ENCODE measurements around the gene R3HDM4. TPM values are rescaled to one million over a fixed set of nuclear protein-coding genes. Genes with fewer than 3 reads are reported as not detected.
A peak's percentile ranks its signal among the peaks of the same experiment; 100 is the strongest.

The R3HDM4 gene
- total and polyA plus RNA-seq, 4 donors, result 14.1 to 72.4 (median 20.2) TPM

- Histone ChIP-seq H3K9ac (ENCODE audit: low read depth in 1 of 2, low read length in 2 of 2) (no peak overlapping the region), H3K4me3 (ENCODE audit: low read depth in 1 of 3, low read length in 3 of 3) (no peak overlapping the region), H3K9me3 (ENCODE audit: control insufficient read depth in 4 of 4, low read length in 3 of 4) (no peaks in the 10 kb centered on the region), H3K36me3 (ENCODE audit: control insufficient read depth in 4 of 4, insufficient read depth in 3 of 4, low read depth in 1 of 4, low read length in 3 of 4) (no peaks in the 10 kb centered on the region), H3K27ac (ENCODE audit: low read depth in 1 of 2, low read length in 2 of 2) (peak overlapping the region; percentile 35 to 41), H3K27me3 (ENCODE audit: control insufficient read depth in 4 of 4, insufficient read depth in 4 of 4, low read length in 3 of 4) (no peaks in the 10 kb centered on the region), H3K4me1 (ENCODE audit: control insufficient read depth in 4 of 4, insufficient read depth in 4 of 4, low read length in 3 of 4) (peaks cover 16 to 45% (median 25%) of the 10 kb centered on the region in 4 donors)
- DNase-seq (ENCODE audit: low spot score), result no peak
- 66% methylated on average over 29 of the region's 29 CpGs for WGBS
- TF ChIP-seq EGR1 (IDR thresholded peaks at IDR 0.05; ENCODE audit: low read depth in 2 of 2) (no peak), SP1 (IDR thresholded peaks at IDR 0.05) (no peak), NR2F2 (IDR thresholded peaks at IDR 0.05) (no peak), MAX (IDR thresholded peaks at IDR 0.05) (no peak), REST (IDR thresholded peaks at IDR 0.05) (no peak), ZBTB33 (IDR thresholded peaks at IDR 0.05) (no peak), HNF4G (IDR thresholded peaks at IDR 0.05) (no peak), HNF4A (conservative IDR thresholded peaks at IDR 0.05) (no peak), FOXA1 (IDR thresholded peaks at IDR 0.05) (no peak), RXRA (IDR thresholded peaks at IDR 0.05) (no peak), FOXA2 (IDR thresholded peaks at IDR 0.05) (no peak), JUND (IDR thresholded peaks at IDR 0.05) (no peak), CTCF (IDR thresholded peaks at IDR 0.05; ENCODE audit: low read depth, low read length, missing input control) (no peak)
Measured at GRCh38 chr19:934197-934840, 21.3 kb upstream of the R3HDM4 start.

- peaks cover 18 to 43% (median 26%) of the 10 kb centered on the region in 4 donors for H3K4me1 ChIP-seq (ENCODE audit: control insufficient read depth in 4 of 4, insufficient read depth in 4 of 4, low read length in 3 of 4)
- H3K36me3 ChIP-seq (ENCODE audit: control insufficient read depth in 4 of 4, insufficient read depth in 3 of 4, low read depth in 1 of 4, low read length in 3 of 4), result no peaks in the 10 kb centered on the region
- H3K4me3 ChIP-seq (ENCODE audit: low read depth in 1 of 3, low read length in 3 of 3), result no peak overlapping the region
- no peak for DNase-seq (ENCODE audit: low spot score)
- H3K27me3 ChIP-seq (ENCODE audit: control insufficient read depth in 4 of 4, insufficient read depth in 4 of 4, low read length in 3 of 4), result no peaks in the 10 kb centered on the region
- no peaks in the 10 kb centered on the region for H3K9me3 ChIP-seq (ENCODE audit: control insufficient read depth in 4 of 4, low read length in 3 of 4)
- WGBS, result 81% methylated on average over 14 of the region's 14 CpGs
- no peak for TF ChIP-seq GABPA (IDR thresholded peaks at IDR 0.05 in 1 of 2, conservative IDR thresholded peaks at IDR 0.05 in 1 of 2)
- TF ChIP-seq FOXA2 (IDR thresholded peaks at IDR 0.05), result no peak
- no peak for TF ChIP-seq SP1 (IDR thresholded peaks at IDR 0.05)
- no peak for TF ChIP-seq REST (IDR thresholded peaks at IDR 0.05)
- no peak for TF ChIP-seq HNF4G (IDR thresholded peaks at IDR 0.05)
- no peak for TF ChIP-seq JUND (IDR thresholded peaks at IDR 0.05)
- H3K9ac ChIP-seq (ENCODE audit: low read depth in 1 of 2, low read length in 2 of 2), result no peak overlapping the region
- H3K27ac ChIP-seq (ENCODE audit: low read depth in 1 of 2, low read length in 2 of 2), result no peak overlapping the region
Measured at GRCh38 chr19:933553-933882, 20.5 kb upstream of the R3HDM4 start.

Measured in liver (tissue), 9 donors.